CD4-positive, alpha-beta T cell treated with Interleukin-4 for 4 hours (primary cell): ENCODE data around the gene GEMIN4.
"Not testable (repeated sequence)": the region's sequence is repeated elsewhere in the genome, so short reads cannot be mapped to it uniquely, and the experiment has no call there.

Source experiments
- DNase-seq: peaks from one replicate; pipeline ENCODE4 v3.0.0-alpha.2; 2020

The GEMIN4 gene

GRCh38 chr17:752002-752619 lies at the start of gene GEMIN4:
GEMIN4 (minus strand) TSS chr17:752264; CDS start chr17:752142, 122 bp downstream.
- peak; percentile 93 for DNase-seq

GRCh38 chr17:801660-802059 lies 49.6 kb upstream of the GEMIN4 start:
- DNase-seq = no peak

GRCh38 chr17:800446-801242 lies 48.6 kb upstream of the GEMIN4 start:
- DNase-seq = no peak

GRCh38 chr17:799261-799660 lies 47.2 kb upstream of the GEMIN4 start:
- DNase-seq = no peak

- DNase-seq = no peak
Observed at GRCh38 chr17:798246-798645, 46.2 kb upstream of the GEMIN4 start.

GRCh38 chr17:797236-797840 lies 45.3 kb upstream of the GEMIN4 start:
- DNase-seq = no peak

GRCh38 chr17:796609-797008 lies 44.5 kb upstream of the GEMIN4 start:
- no peak for DNase-seq

GRCh38 chr17:795721-796120 lies 43.7 kb upstream of the GEMIN4 start:
- no peak for DNase-seq

- no peak for DNase-seq
Observed at GRCh38 chr17:795276-795675, 43.2 kb upstream of the GEMIN4 start.

- peak; percentile 19 for DNase-seq
Observed at GRCh38 chr17:794876-795275, 42.8 kb upstream of the GEMIN4 start.

- no peak for DNase-seq
Observed at GRCh38 chr17:792277-792676, 40.2 kb upstream of the GEMIN4 start.

GRCh38 chr17:791829-792228 lies 39.8 kb upstream of the GEMIN4 start:
- DNase-seq = no peak

- not testable (repeated sequence) for DNase-seq
Observed at GRCh38 chr17:790874-791247, 38.8 kb upstream of the GEMIN4 start.

GRCh38 chr17:789931-790873 lies 38.1 kb upstream of the GEMIN4 start:
- DNase-seq = not testable (repeated sequence)

- DNase-seq = no peak
Observed at GRCh38 chr17:789160-789840, 37.2 kb upstream of the GEMIN4 start.

- DNase-seq = no peak
Observed at GRCh38 chr17:788551-788950, 36.5 kb upstream of the GEMIN4 start.

- DNase-seq = no peak
Observed at GRCh38 chr17:787641-788221, 35.7 kb upstream of the GEMIN4 start.

- not testable (repeated sequence) for DNase-seq
Observed at GRCh38 chr17:785901-786300, 33.8 kb upstream of the GEMIN4 start.

GRCh38 chr17:784143-784542 lies 32.1 kb upstream of the GEMIN4 start:
- DNase-seq = no peak

- peak; percentile 90 for DNase-seq
Observed at GRCh38 chr17:781805-782731, 30.0 kb upstream of the GEMIN4 start, which contains the start of the genes GLOD4 and MRM3. GLOD4 (minus strand) TSS chr17:782280; CDS start chr17:782255, 25 bp downstream. MRM3 (plus strand) TSS chr17:782353; CDS start chr17:782379, 26 bp downstream.

GRCh38 chr17:778096-778495 lies 26.0 kb upstream of the GEMIN4 start:
- no peak for DNase-seq
